ENCODE results near the gene PXDC1.

DNA sequence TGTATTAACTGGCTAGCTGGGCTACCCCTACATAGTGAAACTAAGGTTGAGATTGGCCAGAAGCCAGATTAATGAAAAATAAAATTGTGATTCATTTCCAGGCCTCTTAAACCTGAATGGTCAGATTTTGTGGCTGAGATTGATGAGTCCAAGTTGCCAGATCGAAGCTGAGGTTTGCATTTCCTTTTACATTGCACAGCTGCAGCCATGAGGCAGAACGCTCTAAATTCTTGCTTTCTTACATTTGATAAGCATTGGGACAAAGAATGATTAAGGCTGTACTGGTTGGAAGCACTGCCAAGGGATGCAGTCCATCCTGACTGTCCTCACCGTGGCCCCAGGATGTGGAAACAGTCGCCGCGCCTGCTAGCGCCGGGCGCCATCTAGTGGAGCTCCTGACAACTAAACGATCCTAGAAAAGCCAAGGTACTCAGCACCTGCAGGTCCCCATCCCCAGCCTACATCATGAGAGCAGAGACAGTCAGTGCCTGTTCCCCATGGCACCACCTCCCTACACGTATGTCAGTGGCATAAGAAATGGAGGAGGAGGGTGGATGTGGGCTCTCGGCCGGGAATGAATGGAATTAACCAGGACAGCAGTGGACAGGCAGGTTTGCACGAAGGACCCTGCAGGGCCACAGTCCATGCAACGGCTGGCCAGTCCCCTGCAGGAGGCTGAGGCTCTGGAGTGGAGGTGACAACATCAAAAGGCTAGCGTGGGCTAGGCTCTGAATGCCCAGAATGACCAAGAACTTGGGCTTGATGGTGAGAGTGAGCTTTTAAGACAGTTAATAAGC is 19.0 kb downstream of the PXDC1 start:
- TF ChIP-seq POLR2A (IDR thresholded peaks at IDR 0.05) (no peak), POLR2AphosphoS5 (IDR thresholded peaks at IDR 0.05) (peak in 2 of 4 donors; percentile 12 to 14)
- TF ChIP-seq, protein P1, sequence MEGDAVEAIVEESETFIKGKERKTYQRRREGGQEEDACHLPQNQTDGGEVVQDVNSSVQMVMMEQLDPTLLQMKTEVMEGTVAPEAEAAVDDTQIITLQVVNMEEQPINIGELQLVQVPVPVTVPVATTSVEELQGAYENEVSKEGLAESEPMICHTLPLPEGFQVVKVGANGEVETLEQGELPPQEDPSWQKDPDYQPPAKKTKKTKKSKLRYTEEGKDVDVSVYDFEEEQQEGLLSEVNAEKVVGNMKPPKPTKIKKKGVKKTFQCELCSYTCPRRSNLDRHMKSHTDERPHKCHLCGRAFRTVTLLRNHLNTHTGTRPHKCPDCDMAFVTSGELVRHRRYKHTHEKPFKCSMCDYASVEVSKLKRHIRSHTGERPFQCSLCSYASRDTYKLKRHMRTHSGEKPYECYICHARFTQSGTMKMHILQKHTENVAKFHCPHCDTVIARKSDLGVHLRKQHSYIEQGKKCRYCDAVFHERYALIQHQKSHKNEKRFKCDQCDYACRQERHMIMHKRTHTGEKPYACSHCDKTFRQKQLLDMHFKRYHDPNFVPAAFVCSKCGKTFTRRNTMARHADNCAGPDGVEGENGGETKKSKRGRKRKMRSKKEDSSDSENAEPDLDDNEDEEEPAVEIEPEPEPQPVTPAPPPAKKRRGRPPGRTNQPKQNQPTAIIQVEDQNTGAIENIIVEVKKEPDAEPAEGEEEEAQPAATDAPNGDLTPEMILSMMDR (IDR thresholded peaks at IDR 0.05): peak; percentile 83 to 89 (median 86)
